H1 (cell line): Measurements from ENCODE around the gene GABRD.

ENCODE experiments used
- POLR2A ChIP-seq, 2 experiments: IDR thresholded peaks; 1 replicate in 1 of 2; 2 replicates in 1 of 2; pipeline ENCODE4 v1.6.1; 2011; ENCODE audit warnings: low read depth in 2 of 2, low read length in 2 of 2, mild to moderate bottlenecking in 2 of 2; ENCODE audit errors: control extremely low read depth in 1 of 2
- POLR2AphosphoS5 ChIP-seq: IDR thresholded peaks from 2 replicates; pipeline ENCODE4 v1.6.1; 2011; ENCODE audit warnings: low read depth, low read length
- RAD21 ChIP-seq, 2 experiments: IDR thresholded peaks in 1 of 2; conservative IDR thresholded peaks in 1 of 2; 2 replicates each; pipeline ENCODE4 v1.6.1; 2011; ENCODE audit warnings: low read depth in 2 of 2, low read length in 2 of 2, improper control_type of control experiment in 1 of 2, inconsistent platforms in 1 of 2, mild to moderate bottlenecking in 1 of 2, moderate library complexity in 1 of 2
- RBBP5 ChIP-seq: IDR thresholded peaks from 2 replicates; pipeline ENCODE4 v1.7.1; 2012; ENCODE audit warnings: low read depth, mild to moderate bottlenecking, inconsistent platforms, low read length, moderate library complexity, borderline replicate concordance
- SIN3A ChIP-seq, 2 experiments: IDR thresholded peaks in 1 of 2; conservative IDR thresholded peaks in 1 of 2; 2 replicates each; pipeline ENCODE4 v1.6.1; 2011 to 2012; ENCODE audit warnings: low read length in 2 of 2, improper control_type of control experiment in 1 of 2, low read depth in 1 of 2, mild to moderate bottlenecking in 1 of 2
- SIX5 ChIP-seq: IDR thresholded peaks from 2 replicates; pipeline ENCODE4 v1.6.1; 2011; ENCODE audit warnings: mild to moderate bottlenecking, low read depth, low read length
- TEAD4 ChIP-seq: IDR thresholded peaks from 2 replicates; pipeline ENCODE4 v1.6.1; 2012; ENCODE audit warnings: low read depth, low read length, inconsistent platforms, mixed read lengths
- ZNF274 ChIP-seq: IDR thresholded peaks from 2 replicates; pipeline ENCODE4 v1.7.0; 2012; ENCODE audit warnings: low read length, borderline replicate concordance; ENCODE audit errors: extremely low read depth
- TF ChIP-seq, protein P1 (sequence below): IDR thresholded peaks from 2 replicates; pipeline ENCODE4 v1.6.1; 2011; ENCODE audit warnings: low read depth, mild to moderate bottlenecking, low read length; ENCODE audit not compliant: insufficient read depth
- TF ChIP-seq, protein P2 (sequence below), 3 experiments: IDR thresholded peaks; 1 replicate in 2 of 3; 2 replicates in 1 of 3; pipeline versions ENCODE4 v1.5.1 to v1.6.1; 2011; ENCODE audit warnings: low read length in 3 of 3, mild to moderate bottlenecking in 3 of 3, inconsistent platforms in 2 of 3, low read depth in 1 of 3, moderate library complexity in 1 of 3; ENCODE audit not compliant: insufficient read depth in 1 of 3; ENCODE audit errors: control extremely low read depth in 1 of 3
- TF ChIP-seq, protein P3 (sequence below): IDR thresholded peaks from 2 replicates; pipeline ENCODE4 v1.6.1; 2012; ENCODE audit warnings: inconsistent platforms

DNA sequence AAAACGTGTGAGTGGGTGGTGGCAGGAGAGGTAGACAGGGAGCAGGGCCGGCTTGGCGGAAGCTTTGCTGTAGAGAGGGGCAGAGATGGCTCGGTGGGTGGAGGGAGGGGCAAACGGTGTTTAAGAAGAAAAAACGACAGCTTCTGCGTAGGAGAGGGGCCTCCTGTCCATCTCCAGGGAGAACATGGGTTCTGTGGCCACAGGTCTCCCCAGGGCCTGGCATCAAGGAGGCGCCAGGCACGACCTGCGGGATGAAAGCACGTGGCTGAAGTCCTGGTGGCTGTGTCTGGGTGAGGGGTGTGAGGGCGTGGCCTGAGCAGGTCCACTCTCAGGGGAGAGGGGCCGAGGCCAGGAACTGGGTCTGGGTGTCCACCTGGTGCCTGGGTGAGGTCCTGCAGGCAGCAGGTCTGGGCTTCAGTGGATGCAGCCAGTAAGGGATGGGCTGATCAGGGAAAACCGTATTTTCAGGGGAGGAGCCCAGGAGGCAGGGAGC, 30.1 kb downstream of the GABRD start:
- TF ChIP-seq SIX5: no peak
- no peak for TF ChIP-seq POLR2AphosphoS5
- TF ChIP-seq, protein P1, sequence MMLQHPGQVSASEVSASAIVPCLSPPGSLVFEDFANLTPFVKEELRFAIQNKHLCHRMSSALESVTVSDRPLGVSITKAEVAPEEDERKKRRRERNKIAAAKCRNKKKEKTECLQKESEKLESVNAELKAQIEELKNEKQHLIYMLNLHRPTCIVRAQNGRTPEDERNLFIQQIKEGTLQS: no peak
- TF ChIP-seq, protein P2, sequence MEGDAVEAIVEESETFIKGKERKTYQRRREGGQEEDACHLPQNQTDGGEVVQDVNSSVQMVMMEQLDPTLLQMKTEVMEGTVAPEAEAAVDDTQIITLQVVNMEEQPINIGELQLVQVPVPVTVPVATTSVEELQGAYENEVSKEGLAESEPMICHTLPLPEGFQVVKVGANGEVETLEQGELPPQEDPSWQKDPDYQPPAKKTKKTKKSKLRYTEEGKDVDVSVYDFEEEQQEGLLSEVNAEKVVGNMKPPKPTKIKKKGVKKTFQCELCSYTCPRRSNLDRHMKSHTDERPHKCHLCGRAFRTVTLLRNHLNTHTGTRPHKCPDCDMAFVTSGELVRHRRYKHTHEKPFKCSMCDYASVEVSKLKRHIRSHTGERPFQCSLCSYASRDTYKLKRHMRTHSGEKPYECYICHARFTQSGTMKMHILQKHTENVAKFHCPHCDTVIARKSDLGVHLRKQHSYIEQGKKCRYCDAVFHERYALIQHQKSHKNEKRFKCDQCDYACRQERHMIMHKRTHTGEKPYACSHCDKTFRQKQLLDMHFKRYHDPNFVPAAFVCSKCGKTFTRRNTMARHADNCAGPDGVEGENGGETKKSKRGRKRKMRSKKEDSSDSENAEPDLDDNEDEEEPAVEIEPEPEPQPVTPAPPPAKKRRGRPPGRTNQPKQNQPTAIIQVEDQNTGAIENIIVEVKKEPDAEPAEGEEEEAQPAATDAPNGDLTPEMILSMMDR (IDR thresholded peaks at IDR 0.05; ENCODE audit: control extremely low read depth in 1 of 3, insufficient read depth in 1 of 3, low read depth in 1 of 3, low read length in 3 of 3): peak in 2 of 3 experiments; percentile 71 to 84; a peak in 3 of 4 replicates
- TF ChIP-seq RBBP5: no peak
- TF ChIP-seq ZNF274: no peak
- TF ChIP-seq TEAD4: no peak
- TF ChIP-seq POLR2A (IDR thresholded peaks at IDR 0.05; ENCODE audit: control extremely low read depth in 1 of 2, low read depth in 2 of 2, low read length in 2 of 2): 0 out of 3 replicates have a peak, but pooled peaks of 1 of the 2 experiments have one; percentile 65
- TF ChIP-seq RAD21 (IDR thresholded peaks at IDR 0.05 in 1 of 2, conservative IDR thresholded peaks at IDR 0.05 in 1 of 2; ENCODE audit: low read depth in 2 of 2, low read length in 2 of 2): peak; percentile 68 to 73
- 0 out of 4 replicates have a peak, but pooled peaks of 1 of the 2 experiments have one; percentile 52 for TF ChIP-seq SIN3A (conservative IDR thresholded peaks at IDR 0.05 in 1 of 2, IDR thresholded peaks at IDR 0.05 in 1 of 2; ENCODE audit: low read depth in 1 of 2, low read length in 2 of 2)
- TF ChIP-seq, protein P3, sequence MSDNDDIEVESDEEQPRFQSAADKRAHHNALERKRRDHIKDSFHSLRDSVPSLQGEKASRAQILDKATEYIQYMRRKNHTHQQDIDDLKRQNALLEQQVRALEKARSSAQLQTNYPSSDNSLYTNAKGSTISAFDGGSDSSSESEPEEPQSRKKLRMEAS: peak; percentile 99
